OCI-LY3 (cell line): ENCODE data around the gene SVOPL.

ENCODE experiments used
- H2AFZ ChIP-seq: fragments of 200-600, 300-600 bp; shearing (Covaris generic); 2 replicates; pipeline ENCODE4 v1.6.0; 2014; ENCODE audit warnings: antibody characterized with exemption, low read depth, low read length
- H3K27ac ChIP-seq: fragments of 200-600, 300-600 bp; sonication (generic); 2 replicates; pipeline ENCODE4 v1.5.1; 2014; ENCODE audit warnings: mild to moderate bottlenecking, low read length, moderate library complexity, mixed read lengths
- H3K27me3 ChIP-seq: fragments of 200-600, 300-600 bp; sonication (generic); 2 replicates; pipeline ENCODE4 v1.6.1; 2014; ENCODE audit warnings: low read depth, low read length, mixed read lengths
- H3K36me3 ChIP-seq: fragments of 200-600, 300-600 bp; sonication (generic); replicated peaks from 2 replicates; pipeline ENCODE3; 2014; ENCODE audit warnings: low read depth, low read length, mixed read lengths
- H3K4me1 ChIP-seq: fragments of 300-600, 200-600 bp; sonication (generic); 2 replicates; pipeline ENCODE4 v1.6.1; 2014; ENCODE audit warnings: low read length, mixed read lengths
- H3K4me2 ChIP-seq: fragments of 200-600, 300-600 bp; sonication (generic); 2 replicates; pipeline ENCODE4 v1.6.1; 2014; ENCODE audit warnings: low read length, mixed read lengths
- H3K4me3 ChIP-seq: fragments of 300-600, 200-600 bp; sonication (generic); 2 replicates; pipeline ENCODE4 v1.5.1; 2014; ENCODE audit warnings: antibody characterized with exemption, mild to moderate bottlenecking, low read length, moderate library complexity
- H3K79me2 ChIP-seq: fragments of 300-600, 200-600 bp; shearing (Covaris generic); 2 replicates; pipeline ENCODE4 v1.6.1; 2014; ENCODE audit warnings: mild to moderate bottlenecking, low read length, mixed read lengths
- H3K9ac ChIP-seq: fragments of 300-600, 200-600 bp; shearing (Covaris generic); 2 replicates; pipeline ENCODE4 v1.6.0; 2014; ENCODE audit warnings: mild to moderate bottlenecking, low read length, moderate library complexity
- H3K9me3 ChIP-seq: fragments of 200-600, 300-600 bp; shearing (Covaris generic); 2 replicates; pipeline ENCODE4 v1.6.1; 2014; ENCODE audit warnings: low read length, mixed read lengths; ENCODE audit not compliant: insufficient read depth
- H4K20me1 ChIP-seq: fragments of 200-600, 300-600 bp; sonication (generic); 2 replicates; pipeline ENCODE4 v1.6.1; 2016; ENCODE audit warnings: low read length, mixed read lengths; ENCODE audit not compliant: insufficient read depth
- EZH2phosphoT487 ChIP-seq: fragments of 200-600 bp; shearing (Covaris generic); IDR thresholded peaks from 2 replicates; pipeline ENCODE4 v1.6.1; 2018; ENCODE audit warnings: antibody characterized with exemption, mixed run types, low read depth
- TF ChIP-seq, protein P1 (sequence below): fragments of 200-600, 300-600 bp; sonication (generic); IDR thresholded peaks from 2 replicates; pipeline ENCODE4 v1.5.1; 2014; ENCODE audit warnings: antibody characterized with exemption, low read length, low read depth

The SVOPL gene

DNA sequence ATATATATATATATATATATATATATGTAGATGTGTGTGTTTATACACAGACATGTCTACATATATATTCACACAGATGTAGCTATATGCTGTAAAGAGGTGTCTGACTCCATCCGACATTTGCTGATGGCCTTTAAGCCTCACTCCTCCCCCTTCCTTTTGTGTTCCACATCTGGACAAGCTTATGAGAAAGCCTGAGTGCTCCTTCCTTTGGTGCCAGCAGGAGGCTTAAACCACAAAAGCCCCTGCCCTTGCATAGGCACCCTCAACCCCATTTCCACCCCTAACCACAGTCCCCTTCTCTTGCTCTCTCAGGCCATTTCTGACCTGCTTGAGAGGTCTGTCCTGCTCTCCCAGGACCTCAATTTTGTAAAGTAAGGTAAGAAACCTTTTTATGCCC is 98.7 kb downstream of the SVOPL start:
- Histone ChIP-seq H3K4me1 (peaks cover 1% of the 10 kb centered on the region), H3K27ac (no peak overlapping the region), H3K4me3 (no peak overlapping the region), H3K36me3 (peaks cover 2% of the 10 kb centered on the region), H2AFZ (no peak overlapping the region), H4K20me1 (no peaks in the 10 kb centered on the region), H3K27me3 (no peaks in the 10 kb centered on the region), H3K4me2 (no peak overlapping the region), H3K9ac (no peak overlapping the region), H3K9me3 (peaks cover 4% of the 10 kb centered on the region; the same call in 1 of the 2 replicates), H3K79me2 (no peaks in the 10 kb centered on the region)
- TF ChIP-seq EZH2phosphoT487 = no peak
- TF ChIP-seq, protein P1, sequence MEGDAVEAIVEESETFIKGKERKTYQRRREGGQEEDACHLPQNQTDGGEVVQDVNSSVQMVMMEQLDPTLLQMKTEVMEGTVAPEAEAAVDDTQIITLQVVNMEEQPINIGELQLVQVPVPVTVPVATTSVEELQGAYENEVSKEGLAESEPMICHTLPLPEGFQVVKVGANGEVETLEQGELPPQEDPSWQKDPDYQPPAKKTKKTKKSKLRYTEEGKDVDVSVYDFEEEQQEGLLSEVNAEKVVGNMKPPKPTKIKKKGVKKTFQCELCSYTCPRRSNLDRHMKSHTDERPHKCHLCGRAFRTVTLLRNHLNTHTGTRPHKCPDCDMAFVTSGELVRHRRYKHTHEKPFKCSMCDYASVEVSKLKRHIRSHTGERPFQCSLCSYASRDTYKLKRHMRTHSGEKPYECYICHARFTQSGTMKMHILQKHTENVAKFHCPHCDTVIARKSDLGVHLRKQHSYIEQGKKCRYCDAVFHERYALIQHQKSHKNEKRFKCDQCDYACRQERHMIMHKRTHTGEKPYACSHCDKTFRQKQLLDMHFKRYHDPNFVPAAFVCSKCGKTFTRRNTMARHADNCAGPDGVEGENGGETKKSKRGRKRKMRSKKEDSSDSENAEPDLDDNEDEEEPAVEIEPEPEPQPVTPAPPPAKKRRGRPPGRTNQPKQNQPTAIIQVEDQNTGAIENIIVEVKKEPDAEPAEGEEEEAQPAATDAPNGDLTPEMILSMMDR = no peak

DNA sequence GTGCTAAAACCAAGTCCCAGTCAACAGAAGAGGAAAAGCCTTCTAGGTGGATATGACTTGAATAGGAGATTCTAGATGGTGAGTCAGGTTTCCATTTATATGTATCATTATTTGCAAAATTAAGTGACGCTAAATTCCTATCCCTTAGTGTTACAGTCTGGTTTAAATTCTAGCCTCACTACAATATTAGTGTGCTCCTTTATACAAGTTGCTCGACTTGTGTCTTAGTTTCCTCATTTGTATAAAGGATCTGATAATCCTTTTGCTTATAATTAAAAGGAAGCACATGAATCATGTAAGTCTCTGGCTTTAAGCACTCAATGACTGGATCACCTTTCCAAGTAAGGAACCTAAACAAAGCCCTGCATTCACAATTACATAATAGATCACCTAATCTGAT is 105.7 kb downstream of the SVOPL start:
- no peaks in the 10 kb centered on the region for H3K9me3 ChIP-seq
- TF ChIP-seq, protein P1 = no peak
- no peak for TF ChIP-seq EZH2phosphoT487
- no peaks in the 10 kb centered on the region for H3K27me3 ChIP-seq
- H3K27ac ChIP-seq = no peak overlapping the region
- H3K4me3 ChIP-seq = no peak overlapping the region
- no peak overlapping the region for H2AFZ ChIP-seq
- no peaks in the 10 kb centered on the region for H3K36me3 ChIP-seq
- no peaks in the 10 kb centered on the region for H3K4me1 ChIP-seq
- H3K9ac ChIP-seq = no peak overlapping the region
- H3K4me2 ChIP-seq = no peak overlapping the region
- no peaks in the 10 kb centered on the region for H3K79me2 ChIP-seq
- H4K20me1 ChIP-seq = no peaks in the 10 kb centered on the region

DNA sequence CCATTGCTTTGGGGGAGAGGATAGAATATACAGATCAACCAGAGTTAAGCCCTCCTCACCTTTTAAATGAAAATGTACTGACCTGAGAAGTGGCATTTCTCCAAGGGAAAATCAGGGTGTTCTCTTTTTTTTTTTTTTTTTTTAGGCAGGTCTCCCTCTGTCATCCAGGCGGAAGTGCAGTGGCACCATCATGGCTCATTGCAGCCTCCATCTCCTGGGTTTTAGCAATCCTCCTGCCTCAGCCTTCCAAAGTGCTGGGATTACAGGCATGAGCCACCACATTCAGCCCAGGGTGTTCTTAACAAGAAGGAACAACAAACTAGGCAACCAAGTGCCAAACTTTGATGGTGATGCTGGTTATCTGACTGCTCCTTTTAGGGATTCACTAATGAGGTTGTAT is 111.0 kb downstream of the SVOPL start:
- peaks cover 4% of the 10 kb centered on the region for H3K36me3 ChIP-seq
- no peaks in the 10 kb centered on the region for H3K4me1 ChIP-seq
- no peak overlapping the region for H3K27ac ChIP-seq
- no peak overlapping the region for H2AFZ ChIP-seq
- H3K4me2 ChIP-seq = no peak overlapping the region
- H3K9me3 ChIP-seq = no peaks in the 10 kb centered on the region
- no peaks in the 10 kb centered on the region for H3K79me2 ChIP-seq
- H3K27me3 ChIP-seq = no peaks in the 10 kb centered on the region
- H3K9ac ChIP-seq = no peak overlapping the region
- H4K20me1 ChIP-seq = no peaks in the 10 kb centered on the region
- TF ChIP-seq EZH2phosphoT487 = no peak
- TF ChIP-seq, protein P1 = no peak
- no peak overlapping the region for H3K4me3 ChIP-seq

DNA sequence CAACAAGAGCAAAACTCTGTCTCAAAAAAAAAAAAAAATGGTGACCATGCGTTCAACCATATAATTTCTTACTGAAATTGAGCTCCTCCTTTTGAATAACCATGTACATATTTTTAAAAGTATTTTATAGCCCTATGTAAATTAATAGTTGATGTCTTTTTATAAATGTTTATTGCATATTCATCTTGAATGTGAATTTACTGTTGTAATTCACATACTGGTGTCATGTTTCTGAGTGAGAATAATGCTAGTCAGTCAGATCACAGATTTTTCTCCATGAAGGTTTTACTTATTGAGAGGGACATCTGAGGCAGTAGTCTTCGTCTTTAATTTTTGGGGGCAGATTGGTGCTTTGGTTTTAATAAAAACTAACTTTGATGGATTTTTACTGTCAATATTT is 112.2 kb downstream of the SVOPL start:
- TF ChIP-seq, protein P1 = no peak
- no peak for TF ChIP-seq EZH2phosphoT487
- H3K4me1 ChIP-seq = peaks cover 4% of the 10 kb centered on the region; the same call in 1 of the 2 replicates
- H3K9ac ChIP-seq = no peak overlapping the region

More for the DNA sequence above, 112.2 kb downstream of the SVOPL start:
- Histone ChIP-seq H3K4me3 (no peak overlapping the region), H3K4me2 (no peak overlapping the region), H4K20me1 (no peaks in the 10 kb centered on the region), H3K79me2 (no peaks in the 10 kb centered on the region), H2AFZ (no peak overlapping the region), H3K27me3 (no peaks in the 10 kb centered on the region), H3K36me3 (peaks cover 15% of the 10 kb centered on the region), H3K27ac (no peak overlapping the region), H3K9me3 (no peaks in the 10 kb centered on the region)
